GM06990 (cell line): Measurements from ENCODE around the gene CD300LG.

ENCODE experiments used
- DNase-seq: peaks from one replicate; pipeline ENCODE4 v3.0.0-alpha.2; 2011; ENCODE audit not compliant: insufficient read length; ENCODE audit errors: extremely low read depth
- H3K27me3 ChIP-seq: replicated peaks from 2 replicates; pipeline ENCODE4 v1.6.0; 2011; ENCODE audit warnings: low read length; ENCODE audit not compliant: control insufficient read depth, insufficient read depth
- H3K36me3 ChIP-seq: 2 replicates; pipeline ENCODE4 v1.5.1; 2011; ENCODE audit warnings: low read length; ENCODE audit not compliant: control insufficient read depth, insufficient read depth
- H3K4me3 ChIP-seq: replicated peaks from 2 replicates; pipeline ENCODE4 v1.5.1; 2011; ENCODE audit warnings: low read depth, mild to moderate bottlenecking, control low read depth, low read length
- CTCF ChIP-seq: IDR thresholded peaks from 2 replicates; pipeline ENCODE4 v1.5.1; 2011; ENCODE audit warnings: low read length, control low read depth, mild to moderate bottlenecking, inconsistent platforms; ENCODE audit not compliant: insufficient read depth, poor library complexity, severe bottlenecking

Gene CD300LG

GRCh38 chr17:43805117-43805516, 41.9 kb upstream of the CD300LG start:
- Histone ChIP-seq H3K27me3 (no peaks in the 10 kb centered on the region; the same call in 1 of the 2 replicates), H3K36me3 (no peaks in the 10 kb centered on the region), H3K4me3 (no peak overlapping the region)
- no peak for DNase-seq
- no peak for TF ChIP-seq CTCF

GRCh38 chr17:43808076-43808475, 38.9 kb upstream of the CD300LG start:
- Histone ChIP-seq H3K4me3 (no peak overlapping the region), H3K27me3 (no peaks in the 10 kb centered on the region; the same call in none of the 2 replicates), H3K36me3 (no peaks in the 10 kb centered on the region)
- TF ChIP-seq CTCF = no peak
- DNase-seq = no peak

GRCh38 chr17:43809121-43809520, 37.9 kb upstream of the CD300LG start:
- TF ChIP-seq CTCF = no peak
- H3K4me3 ChIP-seq = no peak overlapping the region

GRCh38 chr17:43810226-43810715, 36.7 kb upstream of the CD300LG start:
- no peak for TF ChIP-seq CTCF
- Histone ChIP-seq H3K4me3 (no peak overlapping the region), H3K27me3 (no peaks in the 10 kb centered on the region; the same call in none of the 2 replicates), H3K36me3 (no peaks in the 10 kb centered on the region)
- no peak for DNase-seq

More at GRCh38 chr17:43809121-43809520, 37.9 kb upstream of the CD300LG start:
- DNase-seq = no peak
- Histone ChIP-seq H3K27me3 (no peaks in the 10 kb centered on the region; the same call in none of the 2 replicates), H3K36me3 (no peaks in the 10 kb centered on the region)

GRCh38 chr17:43810823-43811222, 36.2 kb upstream of the CD300LG start:
- TF ChIP-seq CTCF = no peak
- DNase-seq = no peak
- Histone ChIP-seq H3K36me3 (no peaks in the 10 kb centered on the region), H3K4me3 (no peak overlapping the region), H3K27me3 (no peaks in the 10 kb centered on the region; the same call in none of the 2 replicates)
